Stimulated activated CD4-positive, alpha-beta T cell treated with anti-CD3 and anti-CD28 coated beads, Interleukin-12 subunit alpha, Interleukin-12 subunit beta, amount 100 ng/mL, for 48 hours (primary cell): ENCODE data around the gene EXOC3.
"Not testable (repeated sequence)": the region's sequence is repeated elsewhere in the genome, so short reads cannot be mapped to it uniquely, and the experiment has no call there.

Experiments used
- DNase-seq, 3 donors: peaks; one replicate each; pipeline ENCODE4 v3.0.0-alpha.2; 2020; ENCODE audit warnings: low read depth in 2 of 3, low spot score in 1 of 3

Gene EXOC3

GRCh38 chr5:442335-443238 is at the start of gene EXOC3:
Gene EXOC3 (plus strand): TSS chr5:443176. CDS start chr5:446206, 3,030 bp downstream.
- DNase-seq = peak; percentile 42 to 68 (median 55)

GRCh38 chr5:393846-394275 is 49.1 kb upstream of the EXOC3 start:
- no peak for DNase-seq

GRCh38 chr5:394671-395155 is 48.3 kb upstream of the EXOC3 start:
- no peak for DNase-seq

GRCh38 chr5:395156-395920 is 47.6 kb upstream of the EXOC3 start:
- DNase-seq = no peak

- DNase-seq = no peak
Observed at GRCh38 chr5:395921-396530, 47.0 kb upstream of the EXOC3 start.

GRCh38 chr5:396531-396961 is 46.4 kb upstream of the EXOC3 start:
- no peak for DNase-seq

GRCh38 chr5:398141-398474 is 44.9 kb upstream of the EXOC3 start:
- not testable (repeated sequence) for DNase-seq

GRCh38 chr5:398475-399295 is 44.3 kb upstream of the EXOC3 start:
- DNase-seq = no peak

- peak in 2 of 3 donors; percentile 40 to 49 for DNase-seq
Observed at GRCh38 chr5:399296-400281, 43.4 kb upstream of the EXOC3 start.

- DNase-seq = no peak
Observed at GRCh38 chr5:400282-401145, 42.5 kb upstream of the EXOC3 start.

- DNase-seq = no peak
Observed at GRCh38 chr5:401146-402034, 41.6 kb upstream of the EXOC3 start.

GRCh38 chr5:402219-402614 is 40.8 kb upstream of the EXOC3 start:
- DNase-seq = not testable (repeated sequence)

- DNase-seq = peak in 1 of 3 donors; percentile 35
Observed at GRCh38 chr5:402615-403359, 40.2 kb upstream of the EXOC3 start.

- no peak for DNase-seq
Observed at GRCh38 chr5:403995-404394, 39.0 kb upstream of the EXOC3 start.

- DNase-seq = no peak
Observed at GRCh38 chr5:404666-405241, 38.2 kb upstream of the EXOC3 start.

GRCh38 chr5:405421-405820 is 37.6 kb upstream of the EXOC3 start:
- DNase-seq = no peak
